GM21526 (cell line): ENCODE results near the gene UBASH3A.
"Not testable (repeated sequence)": the region's sequence is repeated elsewhere in the genome, so short reads cannot be mapped to it uniquely, and the experiment has no call there.

Experiments used
- ATAC-seq: cut with Tn5 transposase; IDR thresholded peaks from one replicate; pipeline ENCODE4 v1.9.1; 2021; ENCODE audit warnings: moderate library complexity; ENCODE audit not compliant: unreplicated experiment, low FRiP score

Gene UBASH3A

GRCh38 chr21:42406866-42407265 is 3.2 kb downstream of the UBASH3A start:
- ATAC-seq: no peak

DNA sequence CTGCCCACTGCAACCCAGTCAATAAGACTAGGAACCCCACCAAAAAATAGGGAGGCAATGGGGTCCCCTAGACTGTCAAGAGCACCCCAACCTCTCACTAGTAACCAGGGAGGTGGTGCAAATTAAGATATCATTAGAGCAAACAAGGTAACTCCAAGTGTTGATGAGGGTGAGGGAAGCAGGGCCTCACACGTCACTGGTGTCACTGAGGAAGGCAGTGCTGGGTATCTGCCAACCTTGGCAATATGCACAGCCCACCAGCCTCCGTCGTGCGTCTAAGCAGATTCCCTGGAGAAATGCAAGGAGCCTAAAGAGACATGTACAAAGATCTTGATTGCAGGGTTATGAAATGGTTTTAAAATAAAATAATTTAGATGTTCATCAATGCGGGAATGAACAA is 3.8 kb downstream of the UBASH3A start:
- ATAC-seq: no peak

- ATAC-seq: not testable (repeated sequence)
Observed at GRCh38 chr21:42408718-42409117, 5.0 kb downstream of the UBASH3A start.

GRCh38 chr21:42409366-42409765 is 5.7 kb downstream of the UBASH3A start:
- no peak for ATAC-seq

DNA sequence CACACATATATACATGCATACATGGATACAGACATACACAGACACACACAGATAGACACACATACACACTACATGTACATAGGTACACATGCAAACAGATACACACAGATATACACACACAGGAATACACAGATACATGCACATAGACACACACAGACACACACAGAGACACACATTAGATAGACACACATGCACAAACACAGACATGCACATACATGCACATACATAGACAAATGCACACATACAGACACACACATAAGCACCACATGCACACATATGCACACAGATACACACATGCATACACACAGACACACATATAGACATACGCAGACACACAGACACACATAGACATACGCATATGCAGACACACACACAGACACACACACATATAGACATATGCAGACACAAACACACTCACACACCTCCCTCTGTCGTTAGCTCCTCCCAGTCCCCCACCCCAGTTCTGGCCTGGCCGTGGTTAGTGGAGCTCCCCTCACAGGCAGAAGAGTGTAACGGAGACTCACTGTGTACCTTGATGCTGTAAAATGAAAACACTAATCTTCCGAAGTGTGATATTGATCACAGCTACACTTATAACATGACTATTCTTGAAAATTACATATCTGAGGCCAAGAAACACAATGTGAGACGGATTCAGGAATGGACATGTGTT is 7.6 kb downstream of the UBASH3A start:
- no peak for ATAC-seq

DNA sequence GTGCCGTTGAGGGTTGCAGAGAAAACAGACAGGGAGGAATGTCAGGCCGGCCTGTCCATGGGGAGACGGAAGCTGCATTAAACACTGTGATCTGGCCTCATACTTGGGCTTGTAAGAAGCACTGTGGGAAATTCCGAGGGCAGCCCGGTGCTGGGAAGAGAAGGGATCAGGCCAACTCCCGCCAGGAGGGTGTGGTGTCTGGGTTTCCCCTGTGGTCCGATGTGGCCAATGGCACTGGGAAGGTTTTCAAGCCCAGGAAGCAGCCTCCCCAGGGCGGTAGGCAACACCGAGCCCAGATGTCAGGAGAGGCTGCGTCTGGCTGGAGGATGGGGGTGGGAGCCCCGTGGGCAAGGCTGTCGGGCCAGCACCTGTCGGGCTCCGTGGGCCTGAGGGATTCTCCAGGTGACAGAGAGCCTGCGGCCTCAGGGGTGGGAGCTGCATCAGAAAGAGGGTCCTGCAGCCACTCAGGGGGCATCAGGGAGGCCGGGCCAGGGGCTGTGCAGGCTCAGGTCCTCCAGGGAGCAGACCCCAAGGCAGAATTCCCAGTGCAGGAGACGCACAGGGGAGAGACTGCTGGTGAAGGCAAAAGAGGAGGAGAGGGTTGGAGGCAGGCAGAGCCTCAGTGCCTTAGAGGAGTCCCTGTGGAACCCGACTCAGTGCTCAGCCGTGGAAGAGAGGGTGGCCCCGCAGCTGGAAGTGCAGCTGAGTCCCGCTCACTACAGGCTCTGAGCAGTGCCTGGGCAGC is 8.4 kb downstream of the UBASH3A start:
- ATAC-seq: no peak

DNA sequence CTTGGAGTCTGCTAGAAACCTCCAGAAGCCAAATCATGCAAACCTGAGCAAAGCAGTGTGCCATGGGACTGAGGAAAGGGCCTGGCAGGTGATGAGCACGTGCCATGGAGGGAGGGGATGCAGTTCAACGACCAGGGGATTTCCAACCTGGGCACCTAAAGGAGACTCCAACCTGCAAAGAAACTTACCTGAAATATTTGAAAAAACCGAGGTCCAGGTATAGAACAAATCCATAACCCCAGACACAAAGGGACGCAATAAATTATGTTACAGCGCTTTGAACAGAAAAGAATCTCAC is 8.9 kb downstream of the UBASH3A start:
- ATAC-seq: no peak

DNA sequence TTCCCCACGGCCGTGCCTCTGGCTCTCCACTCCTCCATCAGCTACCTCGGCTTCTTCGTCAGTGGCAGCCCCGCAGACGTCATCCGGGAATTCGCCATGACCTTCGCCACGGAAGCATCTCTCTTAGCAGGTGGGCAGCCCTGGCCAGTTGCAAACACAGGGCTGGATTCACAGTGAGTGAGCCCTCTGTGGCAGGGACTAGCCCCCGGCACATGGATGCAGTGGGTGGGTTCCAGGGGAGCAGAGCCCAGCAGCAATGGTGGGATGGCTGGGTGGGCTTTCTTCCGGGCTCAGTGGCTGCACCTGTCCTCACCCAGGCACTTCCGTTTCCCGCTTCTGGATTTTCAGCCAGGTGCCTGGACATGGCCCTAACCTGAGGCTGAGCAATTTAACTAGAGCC is 9.4 kb downstream of the UBASH3A start:
- ATAC-seq: no peak

DNA sequence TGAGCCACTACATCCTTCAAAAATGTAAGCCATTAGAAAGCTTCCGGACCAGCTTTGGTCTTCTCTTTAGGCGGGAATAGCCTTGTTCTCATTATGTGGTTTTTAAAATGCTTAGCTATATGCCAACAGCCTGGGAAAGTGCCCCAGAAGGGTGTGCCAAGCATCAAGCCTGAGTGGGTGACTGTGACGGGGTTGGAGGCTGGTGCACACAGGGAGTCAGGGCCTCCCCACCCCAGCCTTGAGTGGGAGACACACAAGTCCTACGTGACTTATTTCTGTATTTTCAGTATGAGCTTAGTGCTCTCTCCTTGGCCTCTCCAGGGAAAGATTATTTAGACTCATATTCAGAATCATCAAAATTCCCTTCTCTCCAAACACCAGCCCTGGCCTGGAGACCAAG is 9.8 kb downstream of the UBASH3A start:
- no peak for ATAC-seq

DNA sequence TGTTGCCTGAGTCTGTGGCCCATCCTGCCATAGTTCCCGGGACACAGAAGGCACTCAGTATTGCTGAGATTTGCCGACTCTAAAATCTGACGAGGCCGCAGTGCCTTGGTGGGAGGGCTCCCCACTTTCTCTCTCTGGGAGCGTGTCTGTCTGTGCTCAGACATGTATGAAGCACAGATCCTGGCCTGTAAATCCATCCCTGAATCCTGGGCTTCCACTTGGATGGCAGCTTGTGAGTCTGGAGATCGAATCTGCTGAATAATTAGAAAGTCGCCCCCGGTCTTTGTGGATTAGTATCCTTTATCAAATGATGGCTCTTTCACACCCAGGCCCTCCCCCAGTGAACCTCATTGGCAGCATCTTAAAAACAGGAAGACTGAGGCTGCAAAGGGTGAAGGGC is 10.4 kb downstream of the UBASH3A start:
- ATAC-seq: no peak

DNA sequence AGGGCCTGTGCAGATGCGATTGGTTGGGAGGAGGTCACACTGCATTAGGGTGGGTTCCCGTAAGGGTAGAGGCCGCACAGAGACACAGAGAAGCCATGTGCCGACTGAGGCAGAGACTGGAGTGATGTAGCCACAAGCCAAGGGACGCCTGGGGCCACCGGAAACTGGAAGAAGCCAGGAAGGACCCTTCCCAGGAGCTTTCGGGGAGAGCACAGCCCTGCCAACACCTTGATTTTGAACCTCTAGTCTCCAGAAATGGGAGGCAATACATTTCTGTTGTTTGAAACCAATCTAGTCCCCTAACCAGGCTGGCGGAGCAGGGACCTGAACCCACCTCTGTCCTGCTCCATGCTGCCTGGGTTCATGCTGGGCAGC is 10.8 kb downstream of the UBASH3A start:
- no peak for ATAC-seq

- ATAC-seq: peak; percentile 57
Observed at GRCh38 chr21:42414928-42415769, 11.4 kb downstream of the UBASH3A start.

GRCh38 chr21:42417533-42417932 is 13.8 kb downstream of the UBASH3A start:
- no peak for ATAC-seq

- ATAC-seq: no peak
Observed at GRCh38 chr21:42418886-42419285, 15.2 kb downstream of the UBASH3A start.

- ATAC-seq: no peak
Observed at GRCh38 chr21:42419845-42420244, 16.1 kb downstream of the UBASH3A start.

GRCh38 chr21:42421018-42421793 is 17.5 kb downstream of the UBASH3A start:
- ATAC-seq: no peak

- ATAC-seq: no peak
Observed at GRCh38 chr21:42423197-42423675, 19.5 kb downstream of the UBASH3A start.

GRCh38 chr21:42423685-42424084 is 20.0 kb downstream of the UBASH3A start:
- ATAC-seq: no peak

GRCh38 chr21:42424914-42425541 is 21.3 kb downstream of the UBASH3A start:
- ATAC-seq: no peak

DNA sequence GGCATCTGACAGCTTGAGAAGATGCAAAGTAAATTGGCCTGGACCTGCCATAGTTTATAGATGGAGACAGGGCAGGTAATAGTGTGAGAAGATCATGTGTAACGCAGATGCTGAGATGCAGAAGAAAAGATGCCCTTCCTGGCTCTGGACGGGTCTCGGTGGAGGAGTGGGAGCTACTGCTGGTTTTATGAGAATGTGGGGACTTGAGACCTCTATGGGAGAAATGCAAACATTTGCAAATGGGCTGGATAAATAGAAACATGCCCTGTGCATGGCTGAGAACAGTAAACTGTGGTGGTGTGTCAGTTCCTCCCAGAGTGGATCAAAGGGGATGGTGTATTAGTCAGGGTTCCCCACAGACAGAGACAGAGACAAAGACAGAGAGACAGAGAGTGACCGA is 21.9 kb downstream of the UBASH3A start:
- no peak for ATAC-seq
